ENCODE measurements around the gene ATP13A4.

ATP13A4 gene

GRCh38 chr3:193499136-193499770 lies 55.4 kb downstream of the ATP13A4 start:
- DNase-seq (ENCODE audit: low read depth): no peak

- DNase-seq (ENCODE audit: low read depth): no peak
Measured at GRCh38 chr3:193498215-193498614, 56.5 kb downstream of the ATP13A4 start.

DNA sequence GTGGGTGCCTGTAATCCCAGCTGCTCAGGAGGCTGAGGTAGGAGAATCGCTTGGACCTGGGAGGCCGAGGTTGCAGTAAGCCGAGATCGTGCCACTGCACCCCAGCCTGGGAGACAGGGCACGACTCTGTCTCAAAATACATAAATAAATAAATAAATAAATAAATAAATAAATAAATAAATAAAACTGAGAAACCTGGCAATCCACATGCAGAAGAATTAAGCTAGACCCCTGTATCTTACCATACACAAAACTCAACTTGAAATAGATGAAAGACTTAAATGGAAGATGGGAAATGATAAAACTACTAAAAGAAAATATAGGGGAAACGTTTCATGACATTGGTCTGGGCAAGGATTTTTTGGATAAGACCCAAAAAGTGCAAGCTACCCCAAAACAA lies 58.0 kb downstream of the ATP13A4 start:
- no peak for DNase-seq (ENCODE audit: low read depth)

DNA sequence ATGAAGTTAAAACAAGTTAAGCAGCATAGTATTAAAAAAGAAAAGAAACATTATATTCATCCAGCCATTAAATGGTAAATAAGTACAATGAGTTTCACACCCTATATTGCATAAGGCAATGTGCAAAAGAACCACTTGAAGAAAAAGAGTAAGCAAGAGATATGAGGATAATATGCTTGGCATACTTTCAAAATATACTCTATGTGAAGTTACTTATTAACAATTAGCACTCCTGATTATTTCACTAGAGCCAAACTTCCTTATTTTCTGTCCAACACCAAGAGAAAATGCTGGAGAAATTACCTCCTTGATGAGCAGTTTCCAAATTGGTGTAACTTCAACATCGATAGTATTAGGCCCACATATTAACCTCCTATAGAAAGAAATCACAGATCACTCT lies 63.7 kb downstream of the ATP13A4 start:
- no peak for DNase-seq (ENCODE audit: low read depth)

GRCh38 chr3:193490580-193490979 lies 64.1 kb downstream of the ATP13A4 start:
- no peak for DNase-seq (ENCODE audit: low read depth)

DNA sequence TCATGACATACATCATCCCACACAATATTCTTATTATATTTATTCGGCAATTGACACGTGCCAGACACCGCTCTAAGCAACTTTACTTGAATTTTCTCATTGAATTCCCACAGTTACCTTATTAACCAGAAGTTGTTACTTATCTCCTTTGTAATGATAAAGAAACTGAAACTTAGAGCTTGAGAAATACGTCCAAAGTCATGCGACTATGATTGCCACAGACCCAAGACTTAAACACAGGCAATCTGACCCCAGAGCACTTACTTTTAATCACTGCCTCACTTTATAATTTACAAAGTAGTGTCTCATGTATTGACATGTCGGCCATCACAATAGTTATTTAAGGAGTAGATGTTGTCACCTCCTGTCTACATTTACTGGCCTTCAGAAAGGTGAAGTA lies 64.7 kb downstream of the ATP13A4 start:
- DNase-seq (ENCODE audit: low read depth): no peak

GRCh38 chr3:193488741-193489140 lies 66.0 kb downstream of the ATP13A4 start:
- DNase-seq (ENCODE audit: low read depth): no peak

- DNase-seq (ENCODE audit: low read depth): no peak
Measured at GRCh38 chr3:193483988-193484539, 70.6 kb downstream of the ATP13A4 start.

DNA sequence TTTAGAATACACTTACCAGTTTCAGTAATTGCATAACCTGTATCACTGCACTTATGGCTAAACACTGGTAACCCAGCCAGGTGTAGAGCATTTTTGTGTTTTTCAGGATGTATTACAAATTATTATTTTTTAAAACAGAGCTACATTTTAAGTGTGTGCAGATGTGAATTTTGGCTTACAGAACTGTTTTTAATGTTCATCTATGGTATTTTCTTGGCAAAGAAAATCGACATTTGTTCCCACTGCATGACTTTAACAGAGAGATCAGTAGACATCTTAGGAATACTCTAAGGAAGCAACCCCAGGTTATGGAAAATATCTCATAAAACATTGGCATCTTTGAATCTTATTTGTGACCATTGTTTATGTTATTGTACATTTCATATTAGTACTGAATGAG lies 73.3 kb downstream of the ATP13A4 start:
- no peak for DNase-seq (ENCODE audit: low read depth)

GRCh38 chr3:193474446-193474845 lies 80.2 kb downstream of the ATP13A4 start:
- DNase-seq (ENCODE audit: low read depth): no peak

DNA sequence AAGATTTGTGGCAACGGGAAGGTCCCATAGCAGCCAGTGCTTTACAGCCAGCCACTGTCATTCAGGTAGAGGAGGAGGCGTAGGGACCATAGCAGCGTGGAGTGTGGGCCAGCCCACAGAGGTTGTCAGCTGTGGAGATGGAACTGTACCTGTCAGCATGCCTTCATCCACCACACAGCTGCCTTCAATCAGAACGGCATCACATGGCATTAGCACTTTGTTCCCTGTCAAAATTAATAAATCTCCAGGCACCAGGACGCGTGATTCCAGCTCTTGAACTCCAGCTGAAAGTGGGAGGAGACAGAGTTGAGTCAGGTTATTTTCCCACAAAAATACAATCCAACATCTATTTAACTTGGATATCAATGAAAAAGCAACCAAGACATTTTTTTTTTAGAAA lies 84.0 kb downstream of the ATP13A4 start:
- DNase-seq (ENCODE audit: low read depth): no peak

DNA sequence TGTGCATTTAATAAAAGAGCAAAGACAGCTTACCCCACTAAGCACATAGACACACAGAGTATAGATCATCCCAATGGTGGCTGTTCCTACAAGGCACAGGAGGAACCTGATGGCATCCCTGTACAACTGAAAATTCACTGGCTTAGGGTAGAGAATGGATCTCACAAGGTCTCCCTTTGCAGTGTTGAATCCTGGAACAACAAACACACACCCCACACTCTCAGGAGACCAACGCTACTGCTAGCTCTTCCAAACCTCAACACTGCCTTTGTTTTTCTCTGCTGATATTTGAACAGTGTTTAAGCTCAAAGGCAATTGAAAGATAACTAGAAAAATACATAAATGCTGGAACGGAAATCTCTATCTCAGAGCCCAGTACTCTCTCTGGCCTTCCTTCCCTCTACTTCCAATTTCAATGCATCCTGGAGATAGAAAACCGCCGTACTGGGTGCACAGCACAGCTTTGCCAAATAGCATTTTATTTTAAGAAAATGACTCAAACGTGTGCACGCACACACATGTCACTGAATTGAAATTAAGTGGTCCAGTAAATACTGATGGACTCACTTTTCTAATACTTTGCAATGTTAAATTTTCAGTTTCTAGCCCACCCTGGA lies 88.6 kb downstream of the ATP13A4 start:
- DNase-seq (ENCODE audit: low read depth): no peak

DNA sequence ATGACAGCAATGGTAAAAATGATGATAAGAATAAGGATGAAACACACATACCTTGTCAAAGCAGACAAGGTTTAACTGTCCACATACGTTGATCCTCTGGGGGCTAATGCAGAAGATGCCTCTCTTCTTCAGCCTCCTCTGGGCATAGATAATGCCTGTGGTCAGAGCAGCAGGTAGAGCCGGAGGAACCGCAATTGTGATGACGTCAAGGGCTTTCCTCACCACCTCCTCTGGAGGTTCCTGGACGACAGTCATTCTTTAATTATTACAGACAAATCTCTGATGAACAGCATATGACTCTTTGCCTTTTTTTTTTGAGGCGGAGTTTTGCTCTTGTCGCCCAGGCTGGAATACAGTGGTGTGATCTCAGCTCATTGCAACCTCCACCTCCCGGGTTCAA lies 89.8 kb downstream of the ATP13A4 start:
- no peak for DNase-seq (ENCODE audit: low read depth)

DNA sequence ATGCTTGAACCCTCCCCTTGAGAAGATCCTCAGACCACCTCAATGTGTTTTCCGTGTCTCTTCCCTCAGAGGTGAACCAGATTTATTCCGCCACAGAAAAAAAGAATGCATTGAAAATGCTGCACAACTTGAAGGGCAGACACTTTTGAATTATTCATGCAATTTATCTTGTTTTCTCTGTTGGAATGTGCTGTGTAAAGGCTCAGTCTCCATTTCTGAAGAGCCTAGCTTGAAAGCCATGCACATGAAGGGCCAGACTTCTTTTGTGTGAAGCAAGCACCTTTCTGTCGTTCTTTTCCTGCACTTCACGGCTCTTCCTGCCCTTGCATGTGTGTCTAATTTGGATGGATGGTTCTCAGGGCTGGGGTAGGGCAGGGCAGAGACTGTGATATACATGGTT lies 97.2 kb downstream of the ATP13A4 start:
- no peak for DNase-seq (ENCODE audit: low read depth)

- no peak for DNase-seq (ENCODE audit: low read depth)
Measured at GRCh38 chr3:193452338-193452737, 102.4 kb downstream of the ATP13A4 start.

DNA sequence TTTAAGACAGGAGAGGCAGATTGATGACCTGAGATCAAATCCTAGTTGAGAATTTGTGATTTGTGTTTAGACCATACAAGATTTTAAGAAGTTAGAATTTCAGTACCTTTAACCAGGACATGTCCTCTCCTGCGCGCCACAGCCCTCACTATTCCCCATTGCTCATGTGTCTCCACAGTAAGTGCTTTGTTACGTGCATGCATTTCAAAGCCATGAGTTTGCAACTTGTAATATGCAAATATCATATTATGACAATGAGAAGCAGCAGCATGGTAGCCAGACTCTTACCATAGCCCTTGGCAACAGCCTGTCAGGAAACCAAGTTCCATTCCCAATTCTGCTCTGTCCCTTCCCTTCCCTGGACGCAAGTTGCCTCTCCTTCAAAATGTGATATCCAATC lies 102.8 kb downstream of the ATP13A4 start:
- no peak for DNase-seq (ENCODE audit: low read depth)

GRCh38 chr3:193446965-193447602 lies 107.6 kb downstream of the ATP13A4 start:
- no peak for DNase-seq (ENCODE audit: low read depth)

DNA sequence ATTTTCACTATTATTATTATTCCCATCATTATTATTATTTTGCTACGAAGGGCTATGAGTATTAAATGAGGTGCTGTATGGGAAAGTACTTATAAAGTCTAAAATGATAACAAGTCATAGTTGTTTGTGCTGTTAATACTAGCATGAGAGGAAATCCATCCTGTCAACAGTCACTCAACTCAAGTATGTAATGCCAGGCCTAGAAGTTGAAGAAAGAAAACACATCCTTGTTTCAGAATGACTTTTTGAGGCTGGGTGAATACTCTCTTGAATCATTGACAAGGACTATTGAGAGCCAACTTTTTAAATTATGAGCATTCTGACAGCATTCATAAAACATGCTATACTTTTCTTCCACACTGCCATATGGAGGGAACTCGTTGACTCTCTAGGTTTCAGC lies 115.3 kb downstream of the ATP13A4 start:
- no peak for DNase-seq (ENCODE audit: low read depth)

- no peak for DNase-seq (ENCODE audit: low read depth)
Measured at GRCh38 chr3:193418576-193419373, 135.9 kb downstream of the ATP13A4 start.

DNA sequence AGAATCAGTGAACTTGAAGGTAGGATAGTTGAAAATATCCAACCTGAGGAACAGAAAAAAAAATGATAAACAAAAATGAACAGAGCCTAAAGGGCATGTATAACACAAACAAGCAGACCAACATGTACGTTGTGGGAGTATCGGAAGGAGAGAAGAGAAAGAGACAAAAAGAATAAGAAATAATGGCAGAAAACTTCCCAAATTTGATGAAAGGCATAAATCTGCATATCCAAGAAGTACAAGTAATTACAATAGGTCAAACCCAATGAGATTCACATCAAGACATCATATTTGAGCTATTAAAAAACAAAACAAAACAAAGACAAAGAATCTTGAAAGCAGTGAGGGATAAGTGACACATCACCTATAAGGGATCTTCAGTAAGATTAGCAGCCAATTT lies 138.1 kb downstream of the ATP13A4 start:
- no peak for DNase-seq (ENCODE audit: low read depth)

DNA sequence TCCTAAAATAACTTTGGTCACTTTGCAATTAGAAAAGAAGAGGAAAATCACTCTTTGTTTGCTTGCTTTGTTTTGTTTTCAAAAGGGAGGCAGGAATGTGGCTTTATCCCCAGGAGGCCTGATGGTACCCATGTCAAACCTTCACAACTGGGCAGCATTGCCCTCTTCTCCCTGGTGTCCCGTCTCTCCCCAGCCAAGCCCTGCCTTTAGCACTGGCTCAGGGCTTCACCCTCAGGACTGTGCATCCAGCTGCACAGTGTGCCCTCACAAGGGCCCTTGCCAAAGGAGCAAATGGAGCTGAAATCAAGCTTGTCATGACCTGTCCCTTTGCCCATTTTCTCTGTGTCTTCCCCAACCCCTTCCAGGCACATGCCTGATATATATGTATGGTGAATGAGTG lies 147.0 kb downstream of the ATP13A4 start:
- no peak for DNase-seq (ENCODE audit: low read depth)

- no peak for DNase-seq (ENCODE audit: low read depth)
Measured at GRCh38 chr3:193407112-193407511, 147.6 kb downstream of the ATP13A4 start.

DNA sequence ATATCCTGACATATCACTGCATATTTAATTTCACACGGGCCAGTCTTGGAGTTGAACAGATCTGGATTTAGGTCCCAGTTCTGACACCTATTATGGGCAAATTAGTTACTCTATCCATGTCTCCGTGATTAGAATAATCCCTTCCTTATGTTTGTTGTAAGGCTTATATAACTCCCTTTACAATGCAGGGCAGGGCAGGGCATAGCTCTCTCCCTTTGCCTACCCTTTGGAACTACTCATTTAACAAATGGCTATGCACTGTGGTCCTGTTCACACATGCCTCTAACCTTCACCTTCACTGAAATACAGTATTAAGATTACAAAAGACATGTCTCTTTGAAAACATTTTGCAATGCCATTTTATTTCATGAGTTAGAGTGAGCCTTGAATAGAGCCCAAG lies 151.4 kb downstream of the ATP13A4 start:
- no peak for DNase-seq (ENCODE audit: low read depth)
